Epithelial cell of proximal tubule (primary cell): Measurements from ENCODE around the gene ADGRD1. TPM values are rescaled to one million over a fixed set of nuclear protein-coding genes. Genes with fewer than 3 reads are reported as not detected.

Experiments used
- DNase-seq: peaks from one replicate; pipeline ENCODE4 v3.0.0-alpha.2; 2011; ENCODE audit warnings: low read depth
- H3K4me3 ChIP-seq: 2 replicates; pipeline ENCODE4 v1.5.1; 2011; ENCODE audit warnings: low read depth, mild to moderate bottlenecking, low read length
- CTCF ChIP-seq: conservative IDR thresholded peaks from 2 replicates; pipeline ENCODE4 v1.5.1; 2012; ENCODE audit warnings: low read depth, mild to moderate bottlenecking, low read length
- total RNA-seq: library from RNA; depleted of rRNA; stranded (reverse); fragments of >200 nt; gene quantifications from 2 replicates; pipeline ENCODE4 v1.2.3, GENCODE V29; 2015

ADGRD1 gene
- total RNA-seq, 1 donor from 2014 or later, result not detected

GRCh38 chr12:131093971-131094830 lies 140.5 kb downstream of the ADGRD1 start:
- DNase-seq, result no peak
- TF ChIP-seq CTCF, result no peak
- H3K4me3 ChIP-seq, result no peak overlapping the region

- H3K4me3 ChIP-seq, result no peak overlapping the region
- DNase-seq, result no peak
- TF ChIP-seq CTCF, result no peak
Measured at GRCh38 chr12:131094831-131095805, 141.4 kb downstream of the ADGRD1 start.

- no peak for TF ChIP-seq CTCF
- H3K4me3 ChIP-seq, result no peak overlapping the region
- no peak for DNase-seq
Measured at GRCh38 chr12:131095826-131096680, 142.3 kb downstream of the ADGRD1 start.

- DNase-seq, result no peak
- no peak for TF ChIP-seq CTCF
Measured at GRCh38 chr12:131096681-131097181, 143.0 kb downstream of the ADGRD1 start.

GRCh38 chr12:131097202-131098177 lies 143.8 kb downstream of the ADGRD1 start:
- no peak for TF ChIP-seq CTCF
- DNase-seq, result no peak
- no peak overlapping the region for H3K4me3 ChIP-seq

More at GRCh38 chr12:131096681-131097181, 143.0 kb downstream of the ADGRD1 start:
- H3K4me3 ChIP-seq, result no peak overlapping the region
